HG03378 (cell line): Measurements from ENCODE around the gene KHK.

ENCODE experiments used
- ATAC-seq: cut with Tn5 transposase; IDR thresholded peaks from one replicate; pipeline ENCODE4 v1.9.1; 2021; ENCODE audit warnings: mild to moderate bottlenecking, moderate library complexity; ENCODE audit not compliant: unreplicated experiment

KHK gene

DNA sequence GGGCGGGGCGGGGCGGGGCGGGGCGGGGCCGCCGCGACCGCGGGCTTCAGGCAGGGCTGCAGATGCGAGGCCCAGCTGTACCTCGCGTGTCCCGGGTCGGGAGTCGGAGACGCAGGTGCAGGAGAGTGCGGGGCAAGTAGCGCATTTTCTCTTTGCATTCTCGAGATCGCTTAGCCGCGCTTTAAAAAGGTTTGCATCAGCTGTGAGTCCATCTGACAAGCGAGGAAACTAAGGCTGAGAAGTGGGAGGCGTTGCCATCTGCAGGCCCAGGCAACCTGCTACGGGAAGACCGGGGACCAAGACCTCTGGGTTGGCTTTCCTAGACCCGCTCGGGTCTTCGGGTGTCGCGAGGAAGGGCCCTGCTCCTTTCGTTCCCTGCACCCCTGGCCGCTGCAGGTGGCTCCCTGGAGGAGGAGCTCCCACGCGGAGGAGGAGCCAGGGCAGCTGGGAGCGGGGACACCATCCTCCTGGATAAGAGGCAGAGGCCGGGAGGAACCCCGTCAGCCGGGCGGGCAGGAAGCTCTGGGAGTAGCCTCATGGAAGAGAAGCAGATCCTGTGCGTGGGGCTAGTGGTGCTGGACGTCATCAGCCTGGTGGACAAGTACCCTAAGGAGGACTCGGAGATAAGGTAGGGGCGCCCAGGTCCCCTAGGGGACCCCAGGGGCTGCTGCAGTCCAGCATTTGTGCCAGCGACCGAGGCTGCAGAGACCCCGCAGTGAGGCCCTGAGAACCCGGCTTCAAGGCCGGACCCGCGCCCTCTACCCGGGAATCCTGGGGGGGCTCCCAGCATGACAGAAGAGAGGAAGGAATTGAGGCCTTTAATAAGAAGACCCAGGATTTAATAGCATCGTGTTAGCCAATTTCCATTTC lies at the start of gene KHK:
Gene KHK, plus strand, starts transcription at position 49 of the 870 bp plus-strand sequence. Its CDS starts 488 bp downstream, at position 537.
- ATAC-seq = peak; percentile 17

DNA sequence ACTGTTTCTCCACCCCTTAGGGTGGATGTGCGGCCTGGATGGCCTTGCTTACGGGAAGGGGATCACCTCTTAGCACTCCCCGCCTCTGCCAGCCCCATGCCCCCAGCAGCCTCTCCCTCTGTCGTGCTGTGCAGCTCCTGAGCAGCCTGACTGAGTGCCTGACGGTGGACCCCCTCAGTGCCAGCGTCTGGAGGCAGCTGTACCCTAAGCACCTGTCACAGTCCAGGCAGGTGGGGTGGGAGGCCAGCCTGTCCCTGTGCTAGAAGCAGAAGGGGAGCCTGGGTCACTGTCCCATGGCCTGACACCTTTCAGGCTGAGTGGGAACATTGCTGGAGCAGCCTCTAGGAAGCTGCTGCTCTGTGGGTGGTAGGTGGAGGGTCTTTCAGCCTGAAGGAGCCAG lies 48.6 kb upstream of the KHK start:
- ATAC-seq = no peak

DNA sequence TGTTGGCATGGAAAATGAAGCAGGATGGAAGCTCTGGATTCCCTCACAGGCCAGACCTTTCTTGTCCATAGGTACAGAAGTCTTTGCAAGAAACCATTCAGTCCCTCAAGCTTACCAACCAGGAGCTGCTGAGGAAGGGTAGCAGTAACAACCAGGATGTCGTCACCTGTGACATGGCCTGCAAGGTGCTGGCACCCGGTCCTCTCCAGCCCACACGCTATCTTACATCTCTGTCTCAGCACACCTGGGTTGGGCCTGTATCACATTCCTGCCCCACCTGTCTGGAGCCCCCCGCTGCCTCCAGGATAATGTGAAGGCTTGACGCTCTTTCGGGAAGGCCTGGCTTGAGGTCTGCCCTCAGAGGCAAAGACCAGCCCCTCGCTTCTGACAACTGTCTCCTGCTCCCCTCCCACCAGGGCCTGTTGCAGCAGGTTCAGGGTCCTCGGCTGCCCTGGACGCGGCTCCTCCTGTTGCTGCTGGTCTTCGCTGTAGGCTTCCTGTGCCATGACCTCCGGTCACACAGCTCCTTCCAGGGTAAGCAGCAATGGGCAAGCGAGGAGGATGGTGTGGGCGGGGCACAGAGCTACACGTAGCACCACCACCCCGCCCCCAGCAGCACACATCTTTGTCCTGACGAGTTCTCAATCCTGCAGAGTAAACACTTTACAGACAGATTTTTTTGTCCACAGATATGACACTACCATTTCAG lies 47.8 kb upstream of the KHK start:
- no peak for ATAC-seq

DNA sequence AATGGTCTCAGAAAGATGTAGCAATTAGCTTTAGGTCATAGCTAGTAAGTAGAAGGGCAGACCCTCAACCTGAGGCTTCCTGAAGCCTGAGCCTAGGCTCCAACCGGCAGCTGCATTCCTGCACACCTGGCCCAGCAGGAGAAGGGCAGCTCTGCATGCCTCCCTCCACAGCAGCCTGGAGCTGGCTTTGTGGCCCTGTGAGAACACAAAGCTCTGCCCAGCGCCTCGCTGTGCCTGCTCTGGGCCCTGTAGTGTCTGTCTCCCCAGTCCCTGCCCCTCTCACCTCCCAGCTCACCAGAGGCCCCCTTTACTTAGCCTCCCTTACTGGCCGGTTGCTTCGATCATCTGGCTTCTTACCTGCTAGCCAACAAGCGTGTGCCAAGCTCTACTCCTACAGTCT lies 47.1 kb upstream of the KHK start:
- no peak for ATAC-seq

DNA sequence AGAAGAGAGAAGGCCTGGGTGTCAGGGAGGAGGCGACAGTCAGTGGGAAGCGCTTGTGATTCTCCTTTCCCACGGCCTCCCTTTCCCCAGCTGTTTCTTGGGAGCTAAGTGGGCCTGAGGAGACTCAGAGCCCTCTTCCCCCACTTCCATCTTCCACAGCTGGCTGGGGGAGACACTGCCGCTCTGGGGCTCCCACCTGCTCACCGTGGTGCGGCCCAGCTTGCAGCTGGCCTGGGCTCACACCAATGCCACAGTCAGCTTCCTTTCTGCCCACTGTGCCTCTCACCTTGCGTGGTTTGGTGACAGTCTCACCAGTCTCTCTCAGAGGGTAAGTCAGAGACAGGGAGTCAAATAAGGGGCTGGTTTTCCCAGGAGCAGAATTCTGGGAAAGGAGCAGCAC lies 46.7 kb upstream of the KHK start:
- no peak for ATAC-seq

DNA sequence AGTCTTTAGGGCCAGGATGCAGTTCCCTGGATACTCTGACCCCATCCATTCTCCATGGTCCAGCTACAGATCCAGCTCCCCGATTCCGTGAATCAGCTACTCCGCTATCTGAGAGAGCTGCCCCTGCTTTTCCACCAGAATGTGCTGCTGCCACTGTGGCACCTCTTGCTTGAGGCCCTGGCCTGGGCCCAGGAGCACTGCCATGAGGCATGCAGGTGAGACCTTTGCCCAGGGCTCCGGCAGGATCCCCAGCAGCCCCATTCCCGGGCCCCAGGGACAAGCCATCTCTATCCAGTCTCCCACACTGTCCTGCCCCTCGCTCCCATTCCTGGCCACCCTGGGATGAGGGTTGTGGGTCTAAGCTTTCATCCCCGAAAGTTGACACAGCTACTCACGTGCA lies 46.3 kb upstream of the KHK start:
- ATAC-seq = no peak

DNA sequence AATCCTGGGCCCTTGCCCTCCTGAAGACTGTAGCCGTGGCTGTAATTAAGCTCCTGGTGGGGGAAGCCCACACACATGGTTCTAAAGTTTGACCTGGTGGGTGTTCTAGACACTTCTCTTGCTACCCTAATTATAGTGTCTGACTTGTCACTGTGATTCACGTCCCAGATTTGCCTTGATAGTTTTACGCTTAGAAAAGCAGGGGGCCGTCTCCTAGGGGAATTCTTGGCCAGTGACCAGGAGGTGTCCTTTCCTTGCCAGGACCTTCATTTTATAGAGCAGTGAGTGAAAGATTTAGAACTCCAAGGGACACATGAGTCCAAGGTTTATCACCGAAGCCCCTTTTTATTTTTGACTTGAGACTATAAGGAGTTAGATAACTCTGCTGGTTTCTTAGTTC lies 44.8 kb upstream of the KHK start:
- ATAC-seq = peak; percentile 19

DNA sequence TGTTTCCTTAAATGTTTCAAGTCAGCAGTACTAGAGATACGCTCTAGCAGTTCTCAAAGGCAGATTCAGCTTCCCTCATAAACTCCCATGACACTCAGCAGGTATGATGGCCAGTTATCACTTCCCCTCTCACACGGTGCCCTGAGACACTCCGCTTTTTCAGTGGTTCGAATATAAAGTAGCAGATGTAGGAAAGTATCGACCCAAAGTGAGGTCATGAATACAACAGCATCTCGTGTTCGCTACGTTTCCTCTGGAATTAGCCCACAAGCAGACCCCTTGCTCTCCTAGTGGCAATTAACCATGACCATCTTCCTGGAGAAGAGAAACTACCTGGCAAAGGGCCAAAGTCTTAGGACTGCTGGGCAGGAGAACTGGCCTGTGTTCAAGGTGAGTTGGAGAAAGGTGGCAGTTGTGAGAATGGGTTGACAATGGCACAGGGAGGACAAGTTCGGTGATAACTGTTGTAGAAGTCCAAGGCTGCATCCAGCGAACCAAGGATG lies 44.4 kb upstream of the KHK start:
- peak; percentile 55 for ATAC-seq

DNA sequence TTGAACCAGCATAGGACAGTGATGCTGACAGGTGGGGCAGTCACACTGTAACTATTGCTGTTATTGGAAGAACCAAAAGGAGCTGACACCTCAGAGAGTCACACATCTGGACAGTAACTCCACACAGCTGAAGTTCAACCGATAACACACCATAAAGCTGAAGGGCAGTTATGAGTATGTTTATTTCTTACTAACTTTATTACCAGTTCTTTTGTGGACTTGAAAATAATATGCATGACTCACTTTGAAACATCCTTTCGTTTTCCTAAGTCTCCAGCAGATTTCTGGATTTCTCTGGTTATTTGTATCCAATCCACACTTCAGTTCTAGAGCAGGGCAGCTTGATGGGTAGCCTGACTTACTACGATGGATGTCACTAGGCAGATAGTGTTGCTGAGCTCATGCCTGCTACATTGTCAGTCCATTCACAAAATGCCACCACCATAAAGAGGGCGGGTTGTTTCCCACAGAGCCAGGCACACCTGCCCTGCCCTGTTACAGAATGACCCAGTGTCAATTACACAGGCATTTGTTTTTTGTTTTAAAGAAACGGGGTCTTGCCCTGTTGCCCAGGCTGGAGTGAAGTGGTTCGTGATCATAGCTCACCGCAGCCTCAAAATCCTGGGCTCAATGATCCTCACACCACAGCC lies 43.5 kb upstream of the KHK start:
- no peak for ATAC-seq

DNA sequence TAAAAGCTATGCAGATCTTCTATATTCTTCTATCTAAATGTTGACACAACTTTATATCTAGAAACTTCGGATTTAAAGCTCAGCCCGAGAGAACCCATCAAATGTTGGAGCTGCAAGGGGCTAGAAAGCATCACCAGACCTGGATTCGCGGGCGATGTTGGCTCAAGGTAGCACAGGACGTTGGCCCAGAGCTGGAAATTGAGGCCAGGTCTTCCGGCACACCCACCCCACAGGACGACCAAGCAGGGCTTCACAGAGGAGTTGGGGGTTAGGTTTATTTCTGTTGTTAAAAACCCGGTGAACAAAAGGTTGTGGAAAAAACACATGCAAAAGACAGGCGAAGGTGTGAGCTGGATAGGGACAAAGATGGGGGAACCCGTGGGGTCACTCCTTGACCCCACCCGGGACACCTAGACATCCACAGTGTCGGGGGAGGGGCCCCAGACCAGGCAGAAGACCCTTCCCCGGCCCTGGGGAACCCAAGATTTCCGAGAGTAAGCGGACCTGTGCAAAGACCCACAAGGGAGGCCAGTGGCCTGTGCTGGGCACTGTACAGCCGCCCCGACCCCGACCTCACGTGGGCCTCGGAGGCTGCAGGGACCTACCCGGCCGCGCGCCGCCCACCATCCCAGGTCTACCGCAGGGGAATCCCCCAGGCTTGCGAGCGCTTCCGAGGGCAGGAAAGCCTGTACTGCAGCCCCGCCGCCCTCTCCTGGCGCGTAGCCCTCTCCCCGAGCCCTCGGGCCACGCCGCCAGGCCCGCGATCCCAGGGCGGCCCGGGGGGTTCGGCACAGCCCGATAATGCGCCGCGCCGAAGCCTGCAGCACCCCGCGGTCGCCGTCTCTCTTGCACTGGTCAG lies 36.9 kb upstream of the KHK start:
- peak; percentile 17 for ATAC-seq

DNA sequence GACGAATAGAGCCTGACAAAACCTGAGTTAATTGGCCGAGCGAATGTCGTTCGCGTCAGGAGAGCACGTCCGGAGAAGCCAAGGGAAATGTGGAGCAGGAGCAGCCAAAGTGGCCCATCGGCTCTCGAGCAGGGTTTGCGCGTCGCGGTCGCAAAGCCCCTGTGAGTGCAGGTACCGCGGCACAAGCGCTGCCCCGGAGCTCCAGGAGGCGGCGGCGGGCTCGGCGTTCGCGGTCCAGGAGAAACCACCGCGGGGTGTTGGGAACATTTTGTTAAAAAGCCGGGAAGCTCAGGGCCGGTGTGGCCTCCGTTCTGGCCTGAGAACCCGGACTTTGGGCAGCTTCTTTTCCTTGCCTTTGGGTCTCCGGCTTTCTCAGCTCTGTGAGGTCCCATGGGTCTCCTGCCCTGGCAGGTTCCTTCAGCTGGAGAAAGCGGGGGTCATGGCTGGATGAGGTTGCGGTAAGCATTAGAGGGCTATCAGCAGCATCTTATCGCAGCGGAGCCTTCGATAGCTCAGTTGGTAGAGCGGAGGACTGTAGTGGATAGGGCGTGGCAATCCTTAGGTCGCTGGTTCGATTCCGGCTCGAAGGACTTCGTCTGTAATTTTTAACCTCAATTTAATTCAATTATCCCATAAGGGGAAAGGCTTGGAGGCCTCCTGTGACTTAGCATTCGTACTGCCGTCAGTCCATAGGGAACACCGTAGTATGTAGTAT lies 36.1 kb upstream of the KHK start:
- peak; percentile 61 for ATAC-seq

DNA sequence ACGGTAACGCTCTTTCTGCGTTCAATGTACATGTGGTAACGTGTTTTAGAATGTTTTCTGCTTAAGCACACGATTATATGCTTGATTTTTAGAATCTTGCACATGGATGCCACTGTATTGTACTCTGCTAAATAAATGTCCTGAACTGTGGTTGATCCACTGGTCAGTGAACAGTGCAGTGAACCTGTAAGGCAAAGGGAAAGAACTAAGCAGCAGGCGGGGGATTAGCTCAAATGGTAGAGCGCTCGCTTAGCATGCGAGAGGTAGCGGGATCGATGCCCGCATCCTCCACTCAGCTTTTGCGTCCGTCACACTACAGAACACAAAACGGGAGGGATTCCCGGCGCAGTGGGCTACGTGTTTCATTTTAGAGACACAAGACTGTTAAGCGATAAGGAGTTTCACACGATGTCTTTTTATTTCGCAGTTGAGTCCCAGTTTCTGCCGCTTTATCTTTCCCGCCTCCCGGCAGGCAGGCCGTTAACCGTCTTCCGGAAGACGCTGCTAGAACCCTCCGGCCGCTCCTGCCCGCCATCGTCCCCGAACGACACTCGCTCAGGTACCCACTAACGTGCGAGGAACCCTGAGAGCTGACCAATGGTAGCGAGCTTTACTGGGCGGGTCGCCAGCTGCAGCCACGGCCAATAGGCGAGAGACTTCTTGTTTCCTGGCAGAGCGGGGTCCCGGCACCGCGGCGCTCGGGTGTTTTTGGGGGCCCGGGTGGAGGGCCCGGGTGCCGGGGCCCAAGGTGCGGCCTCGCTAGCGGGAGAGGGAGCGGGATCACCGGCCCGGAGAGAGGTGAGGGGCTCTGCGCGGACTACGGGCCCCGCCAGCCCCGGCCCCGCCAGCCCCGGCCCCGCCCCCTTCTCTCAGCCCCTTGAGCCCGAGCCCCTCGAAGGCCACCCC lies 35.3 kb upstream of the KHK start, which contains the start of gene AGBL5:
Gene AGBL5, plus strand, starts transcription at position 673 of the 906 bp plus-strand sequence. CDS start 1,291 bp downstream, outside the sequence.
- ATAC-seq = peak; percentile 54

DNA sequence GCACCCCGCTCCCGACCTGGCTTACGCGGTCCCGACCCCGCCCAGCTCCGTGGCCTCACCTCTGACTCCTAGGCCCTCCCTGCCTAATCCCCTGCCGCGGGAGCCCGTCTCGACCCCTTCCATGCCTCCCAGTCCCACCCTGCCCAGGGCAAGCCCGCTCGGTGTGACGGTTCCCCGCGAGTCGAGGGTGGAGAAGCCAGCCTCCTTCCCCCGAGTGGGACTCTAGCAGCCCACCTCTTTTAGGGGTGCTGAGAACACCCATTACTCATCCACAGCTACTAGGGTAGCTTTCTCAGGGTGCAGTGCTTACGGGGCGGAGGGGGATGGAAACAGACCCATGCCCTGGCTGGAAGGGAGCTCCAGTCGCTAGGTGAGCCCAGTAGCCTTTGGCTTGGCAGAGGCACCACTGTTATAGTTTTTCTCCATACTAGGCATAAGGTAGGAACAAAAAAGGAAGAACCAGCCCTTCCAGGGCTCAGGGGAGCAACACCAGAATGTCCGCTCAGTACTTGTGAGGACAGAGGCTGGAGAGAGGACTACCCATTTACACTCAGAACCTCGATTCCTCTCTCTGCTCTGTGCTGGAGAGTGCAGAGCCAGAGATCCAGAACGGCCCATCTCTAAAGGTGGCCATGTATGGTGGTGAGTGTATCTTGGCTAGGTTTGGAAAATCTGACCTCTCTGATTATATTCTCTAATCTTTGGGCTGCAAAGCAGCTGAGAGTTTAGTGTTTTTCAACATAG lies 34.5 kb upstream of the KHK start:
- no peak for ATAC-seq

DNA sequence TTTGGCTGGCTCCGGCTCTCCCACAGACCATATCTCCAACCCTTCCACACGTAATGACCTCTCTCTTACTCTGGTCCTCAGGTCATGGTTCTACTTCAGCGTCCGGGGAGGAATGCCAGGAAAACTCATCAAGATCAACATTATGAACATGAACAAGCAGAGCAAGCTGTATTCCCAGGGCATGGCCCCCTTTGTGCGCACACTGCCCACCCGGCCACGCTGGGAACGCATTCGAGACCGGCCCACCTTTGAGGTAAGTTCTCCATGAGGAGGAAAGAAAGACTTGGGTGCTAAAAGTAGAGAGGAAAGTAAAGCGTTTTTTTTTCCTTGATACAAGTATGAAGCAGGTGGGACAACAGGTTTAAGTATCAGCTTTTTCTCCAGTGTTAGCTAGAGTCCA lies 33.3 kb upstream of the KHK start:
- ATAC-seq = no peak

DNA sequence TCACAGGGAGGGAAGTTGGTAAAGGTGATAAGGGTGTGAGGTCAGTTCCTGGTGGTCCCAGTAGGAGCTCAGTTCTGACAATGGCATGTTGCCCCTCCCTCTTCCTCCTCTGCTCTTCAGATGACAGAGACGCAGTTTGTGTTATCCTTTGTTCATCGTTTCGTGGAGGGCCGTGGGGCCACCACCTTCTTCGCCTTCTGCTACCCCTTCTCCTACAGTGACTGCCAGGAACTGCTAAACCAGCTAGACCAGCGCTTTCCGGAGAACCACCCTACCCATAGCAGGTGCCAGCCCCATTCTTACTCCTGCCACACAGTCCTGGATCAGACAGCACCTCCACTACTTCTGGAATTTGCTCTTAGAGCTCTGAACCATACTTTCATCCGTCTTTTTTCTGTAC lies 32.8 kb upstream of the KHK start:
- ATAC-seq = no peak

DNA sequence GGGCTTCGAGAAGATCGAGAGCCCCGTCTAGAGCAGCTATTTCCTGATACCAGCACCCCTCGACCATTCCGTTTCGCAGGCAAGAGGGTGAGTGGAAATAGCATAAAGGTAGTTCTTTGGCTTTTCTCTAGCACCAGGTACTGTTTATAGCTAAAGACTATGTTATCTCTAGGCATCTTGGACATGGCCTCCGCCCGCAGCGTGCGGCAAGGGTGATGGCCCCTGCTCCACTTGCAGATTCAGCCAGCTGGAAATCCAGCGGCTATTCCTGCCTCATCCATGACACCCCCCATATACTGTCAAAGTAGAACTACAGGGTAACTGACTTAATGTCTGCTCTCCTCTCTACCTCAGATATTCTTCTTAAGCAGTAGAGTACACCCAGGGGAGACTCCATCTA lies 31.9 kb upstream of the KHK start:
- ATAC-seq = no peak

DNA sequence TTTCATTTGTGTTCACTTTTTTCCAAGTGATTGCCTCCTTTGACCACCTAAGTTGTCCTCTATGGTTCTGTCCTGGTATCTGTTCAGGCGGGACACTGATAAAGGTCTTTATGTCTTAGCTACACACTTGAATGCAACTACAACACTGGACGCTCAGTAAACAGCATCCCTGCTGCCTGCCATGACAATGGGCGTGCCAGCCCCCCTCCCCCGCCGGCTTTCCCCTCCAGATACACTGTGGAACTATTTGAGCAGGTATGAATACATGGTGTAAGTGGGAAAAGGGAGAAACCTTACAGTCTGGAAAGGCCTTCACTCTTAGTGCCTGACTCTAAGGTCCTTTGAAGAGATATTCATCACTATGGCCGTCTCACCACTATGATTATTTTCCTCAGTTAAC lies 29.4 kb upstream of the KHK start:
- ATAC-seq = no peak

DNA sequence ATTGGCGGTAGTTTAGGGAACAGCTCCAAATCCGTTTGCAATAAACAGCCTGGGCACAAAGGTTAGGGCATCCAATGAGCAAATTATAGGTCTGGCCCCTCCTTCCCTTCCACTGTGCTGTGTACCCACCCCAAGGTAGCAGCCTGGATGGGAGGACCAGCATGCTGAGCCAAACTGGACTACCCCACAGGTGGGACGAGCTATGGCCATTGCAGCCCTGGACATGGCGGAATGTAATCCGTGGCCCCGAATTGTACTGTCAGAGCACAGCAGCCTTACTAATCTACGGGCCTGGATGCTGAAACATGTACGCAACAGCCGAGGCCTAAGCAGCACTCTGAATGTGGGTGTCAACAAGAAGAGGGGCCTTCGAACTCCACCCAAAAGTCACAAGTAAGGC lies 28.4 kb upstream of the KHK start:
- ATAC-seq = no peak
